KOPT-K1 (cell line): ENCODE results near the gene SSTR3.
"Not testable (repeated sequence)": the region's sequence is repeated elsewhere in the genome, so short reads cannot be mapped to it uniquely, and the experiment has no call there.

Source experiments
- H3K27ac ChIP-seq: fragments of 200-600 bp; sonication (generic); 2 replicates; pipeline ENCODE4 v1.5.1; 2016; ENCODE audit warnings: antibody characterized with exemption, mild to moderate bottlenecking, low read depth, low read length; ENCODE audit not compliant: poor library complexity, severe bottlenecking
- H3K36me3 ChIP-seq: fragments of 200-600 bp; sonication (generic); 2 replicates; pipeline ENCODE4 v1.5.1; 2017; ENCODE audit warnings: antibody characterized with exemption, mild to moderate bottlenecking, low read length, moderate library complexity; ENCODE audit not compliant: insufficient read depth
- H3K9me3 ChIP-seq: fragments of 200-600 bp; sonication (generic); 2 replicates; pipeline ENCODE4 v1.5.1; 2017; ENCODE audit warnings: antibody characterized with exemption, low read length, mild to moderate bottlenecking; ENCODE audit not compliant: insufficient read depth, poor library complexity, severe bottlenecking

SSTR3 gene

DNA sequence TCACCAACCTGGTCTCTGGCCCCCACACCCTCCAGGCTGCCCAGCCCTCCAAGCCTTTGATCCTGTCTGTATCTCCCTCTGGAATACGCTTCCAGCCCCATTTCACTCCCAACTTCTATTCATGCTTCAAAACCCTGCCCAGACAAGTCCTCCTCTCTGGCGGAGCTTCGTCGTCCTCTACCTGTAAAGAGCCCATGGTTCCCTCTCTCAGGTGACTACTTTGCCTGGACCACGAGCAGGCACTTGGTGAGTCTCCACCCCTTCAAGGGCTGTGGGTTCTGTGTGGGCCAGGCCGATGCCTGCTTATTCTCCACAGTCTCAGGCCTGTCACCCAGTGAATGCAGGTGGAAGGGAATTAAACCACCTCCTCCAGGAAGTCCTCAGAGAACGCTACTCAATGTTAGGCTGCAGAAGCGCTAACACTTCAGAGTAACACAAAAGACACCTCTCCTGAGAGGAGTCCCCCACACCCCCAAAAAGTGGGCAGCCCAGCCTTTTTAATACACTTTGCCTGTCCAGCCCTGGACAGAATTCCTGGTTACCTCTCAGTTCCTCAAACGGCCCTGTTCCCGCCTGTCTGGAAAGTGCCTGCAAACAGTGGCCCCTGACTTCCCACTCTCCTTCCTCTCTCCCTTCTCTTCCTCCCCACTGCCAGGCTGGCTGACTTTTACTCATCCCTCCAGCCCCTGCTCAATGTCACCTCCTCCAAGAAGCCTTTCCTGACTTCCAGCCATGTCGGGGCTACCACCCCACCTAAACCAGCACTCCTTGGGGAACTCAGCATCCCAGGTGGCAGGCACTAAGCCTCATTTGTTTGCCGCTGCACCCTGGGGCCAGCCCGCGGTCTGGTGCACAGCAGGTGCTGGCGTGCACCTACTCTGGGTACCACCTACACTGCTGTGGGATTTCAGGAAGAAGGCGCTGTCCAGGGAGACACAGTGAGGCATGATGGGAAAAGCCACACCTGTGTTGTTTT, 22.7 kb upstream of the SSTR3 start:
- peaks cover 94% of the 10 kb centered on the region for H3K36me3 ChIP-seq
- H3K9me3 ChIP-seq: no peaks in the 10 kb centered on the region
- peak overlapping the region; percentile 18 for H3K27ac ChIP-seq

- H3K9me3 ChIP-seq: no peaks in the 10 kb centered on the region
- peak overlapping the region; percentile 18 for H3K27ac ChIP-seq
- peaks cover 93% of the 10 kb centered on the region for H3K36me3 ChIP-seq
Measured at GRCh38 chr22:37233751-37234631, 21.7 kb upstream of the SSTR3 start.

DNA sequence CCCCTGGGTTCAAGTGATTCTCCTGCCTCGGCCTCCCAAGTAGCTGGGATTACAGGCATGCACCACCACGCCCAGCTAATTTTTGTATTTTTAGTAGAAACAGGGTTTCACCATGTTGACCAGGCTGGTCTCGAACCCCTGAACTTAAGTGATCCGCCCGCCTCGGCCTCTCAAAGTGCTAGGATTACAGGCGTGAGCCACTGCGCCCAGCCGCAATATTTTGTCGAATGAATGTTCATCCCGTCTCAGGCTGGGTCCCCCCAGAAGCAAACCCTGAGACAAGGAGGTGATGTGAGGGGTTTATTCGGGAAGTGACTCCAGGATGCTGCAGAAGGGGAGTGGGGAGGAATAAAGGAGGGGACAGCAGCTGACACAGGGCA, 21.1 kb upstream of the SSTR3 start:
- not testable (repeated sequence) for H3K9me3 ChIP-seq, H3K27ac ChIP-seq
- peaks cover 93% of the 10 kb centered on the region for H3K36me3 ChIP-seq

DNA sequence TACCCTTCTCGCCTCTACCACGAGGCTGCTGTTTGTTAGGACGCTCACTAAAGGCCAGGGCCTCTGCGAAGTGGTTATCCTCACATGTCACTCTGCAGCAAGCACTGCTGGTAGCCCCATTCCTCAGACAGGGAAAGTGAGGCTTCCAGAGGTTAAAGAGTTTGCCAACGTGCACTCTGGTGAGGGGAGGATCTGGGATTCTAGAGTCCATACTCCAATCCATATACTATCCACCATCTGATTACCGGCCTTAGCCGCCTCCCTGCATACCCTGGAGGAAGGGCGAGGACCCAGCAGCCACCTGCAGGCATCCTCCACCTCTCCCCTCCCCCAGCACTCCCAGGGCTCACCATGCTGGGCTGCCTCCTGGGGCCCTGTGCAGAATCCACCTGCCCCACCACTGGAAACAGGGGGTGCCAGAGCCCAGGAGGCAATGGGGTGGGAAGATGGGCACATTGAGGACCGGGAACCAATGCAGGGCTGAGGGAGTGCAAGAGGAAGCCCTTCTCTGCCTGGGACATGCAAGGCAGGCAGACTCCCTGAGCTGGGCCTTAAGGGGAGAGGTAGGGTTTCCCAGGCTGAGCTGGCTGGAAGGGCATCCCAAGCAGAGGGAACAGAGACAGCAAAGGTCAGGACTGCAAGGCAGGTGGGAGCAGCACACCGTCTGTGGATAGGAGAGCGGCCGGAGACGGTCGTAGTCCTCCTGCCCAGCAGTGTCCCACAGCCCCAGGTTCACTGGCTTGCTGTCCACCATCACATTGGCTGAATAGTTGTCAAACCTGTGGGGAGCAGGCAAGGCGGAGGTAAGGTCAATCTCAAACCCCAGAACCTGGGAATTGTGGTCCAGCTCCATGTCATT, 20.1 kb upstream of the SSTR3 start:
- Histone ChIP-seq H3K27ac (peak overlapping the region; percentile 100), H3K36me3 (peaks cover 93% of the 10 kb centered on the region), H3K9me3 (no peaks in the 10 kb centered on the region)

DNA sequence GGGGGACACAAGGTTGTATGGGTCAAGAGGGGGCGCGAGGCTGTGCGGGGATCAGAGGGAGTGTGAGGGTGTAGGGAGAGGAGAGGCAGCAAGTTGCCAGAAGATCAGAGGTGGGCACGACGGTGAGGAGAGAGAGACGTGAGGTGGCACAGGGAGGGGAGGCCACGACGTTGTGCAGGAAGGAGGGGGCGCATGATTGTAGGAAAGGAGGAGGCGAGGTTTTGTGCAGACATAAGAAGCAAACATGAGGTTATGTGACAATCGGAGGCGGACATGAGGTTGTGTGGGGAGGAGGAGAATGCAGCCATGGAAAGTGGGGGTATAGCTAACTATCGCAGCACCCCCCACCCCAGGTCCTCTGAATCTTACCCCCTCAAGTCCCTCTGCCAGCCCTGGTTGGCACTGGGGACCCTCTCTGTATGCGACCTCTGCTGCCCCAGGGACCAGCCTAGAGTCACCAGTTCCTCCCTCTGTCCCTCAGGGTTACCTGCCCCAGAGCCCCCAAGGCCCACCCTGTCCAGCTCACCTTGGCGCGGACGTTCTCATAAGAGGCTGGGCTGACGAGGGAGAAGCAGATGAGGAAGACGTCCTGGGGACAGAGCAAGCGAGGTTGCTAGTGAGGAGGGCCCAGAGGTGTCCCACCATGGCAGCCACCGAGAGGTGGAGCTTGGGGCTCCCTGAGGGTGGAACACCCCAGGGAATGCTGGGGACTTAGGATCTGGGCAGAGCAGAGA, 19.3 kb upstream of the SSTR3 start:
- peak overlapping the region; percentile 100 for H3K27ac ChIP-seq
- H3K36me3 ChIP-seq: peaks cover 90% of the 10 kb centered on the region
- no peaks in the 10 kb centered on the region for H3K9me3 ChIP-seq

GRCh38 chr22:37230673-37231405, 18.6 kb upstream of the SSTR3 start:
- Histone ChIP-seq H3K36me3 (peaks cover 90% of the 10 kb centered on the region), H3K9me3 (no peaks in the 10 kb centered on the region), H3K27ac (peak overlapping the region; percentile 100)

DNA sequence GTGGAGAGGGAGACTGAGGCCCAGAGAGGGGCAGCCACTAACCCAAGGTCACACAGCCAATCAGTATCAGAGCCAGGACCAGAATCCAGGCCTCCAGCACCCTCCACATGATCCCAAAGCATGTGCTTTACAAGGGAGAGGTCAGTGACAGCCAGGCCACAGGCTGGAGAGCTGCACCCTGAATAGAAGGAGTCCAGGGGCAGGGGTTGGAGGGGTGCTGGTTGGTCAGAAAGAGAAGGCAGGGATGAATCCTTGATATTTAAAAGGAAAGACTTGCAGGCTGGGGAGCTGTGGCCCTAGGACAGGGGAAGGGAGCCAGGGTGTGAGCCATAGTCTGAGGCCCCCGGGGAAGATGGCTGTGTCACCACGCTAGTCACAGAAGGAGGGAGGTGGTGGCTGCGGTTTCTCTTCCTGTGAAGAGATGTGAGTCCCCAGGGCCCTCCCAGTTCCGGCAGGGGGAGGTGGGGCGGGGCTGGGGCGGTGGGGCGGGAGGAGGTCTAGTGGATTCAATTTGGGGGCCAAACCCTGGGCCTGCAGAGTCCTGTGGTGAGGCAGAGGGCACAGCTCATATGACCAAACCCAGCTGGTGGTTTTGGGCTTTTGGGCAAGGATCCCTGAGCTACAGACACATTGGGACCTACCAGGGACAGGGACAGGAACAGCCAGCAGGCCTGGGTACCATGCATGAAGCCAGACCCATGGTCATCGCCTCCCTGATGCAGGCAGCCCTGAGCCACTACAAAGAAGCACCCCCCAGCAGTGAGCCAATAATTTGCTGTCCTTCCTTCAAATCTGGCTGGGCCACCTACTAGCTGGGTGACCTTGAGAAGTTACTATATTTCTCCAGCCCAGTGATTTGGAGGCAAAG, 17.8 kb upstream of the SSTR3 start:
- Histone ChIP-seq H3K9me3 (no peaks in the 10 kb centered on the region), H3K36me3 (peaks cover 90% of the 10 kb centered on the region), H3K27ac (peak overlapping the region; percentile 100)

DNA sequence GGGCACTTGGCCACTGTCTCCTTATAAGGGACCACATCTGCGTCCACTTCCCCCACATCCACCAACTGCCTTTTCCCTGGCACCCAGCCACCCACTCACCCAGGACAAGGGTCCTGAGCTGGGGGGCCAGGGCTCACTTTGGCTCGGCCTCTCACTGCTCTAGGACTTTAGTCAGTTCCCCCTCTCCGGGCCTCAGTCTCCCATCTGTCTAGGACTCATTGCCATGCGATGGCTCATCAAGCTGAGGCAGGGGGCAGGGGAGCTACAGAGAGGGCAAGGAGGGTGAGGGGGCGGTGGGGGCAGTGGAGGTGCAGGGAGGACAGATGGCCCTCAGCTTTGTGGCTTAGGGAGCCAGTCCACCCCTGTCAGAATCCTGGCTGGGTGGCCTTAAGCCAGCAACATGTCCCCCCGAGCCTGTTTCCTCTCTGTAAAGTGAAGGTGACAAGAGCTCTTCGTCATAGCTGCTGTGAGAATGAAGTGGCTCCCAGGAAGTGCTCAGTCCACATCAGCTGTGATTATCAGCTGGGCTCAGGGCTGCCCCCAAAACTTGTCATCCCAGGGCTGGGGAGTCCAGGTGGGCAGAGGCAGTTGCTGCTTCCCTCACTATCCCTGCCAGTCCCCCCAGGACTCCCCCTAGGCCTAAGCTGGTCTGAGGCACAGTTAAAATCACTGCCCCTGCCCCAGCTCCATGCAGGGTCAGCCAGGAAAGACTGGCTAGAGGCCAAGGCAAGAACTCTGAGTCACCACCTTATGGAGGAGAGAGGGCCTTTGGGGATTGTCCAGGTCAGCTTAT, 16.9 kb upstream of the SSTR3 start:
- no peaks in the 10 kb centered on the region for H3K9me3 ChIP-seq
- H3K36me3 ChIP-seq: peaks cover 90% of the 10 kb centered on the region
- peak overlapping the region; percentile 100 for H3K27ac ChIP-seq

DNA sequence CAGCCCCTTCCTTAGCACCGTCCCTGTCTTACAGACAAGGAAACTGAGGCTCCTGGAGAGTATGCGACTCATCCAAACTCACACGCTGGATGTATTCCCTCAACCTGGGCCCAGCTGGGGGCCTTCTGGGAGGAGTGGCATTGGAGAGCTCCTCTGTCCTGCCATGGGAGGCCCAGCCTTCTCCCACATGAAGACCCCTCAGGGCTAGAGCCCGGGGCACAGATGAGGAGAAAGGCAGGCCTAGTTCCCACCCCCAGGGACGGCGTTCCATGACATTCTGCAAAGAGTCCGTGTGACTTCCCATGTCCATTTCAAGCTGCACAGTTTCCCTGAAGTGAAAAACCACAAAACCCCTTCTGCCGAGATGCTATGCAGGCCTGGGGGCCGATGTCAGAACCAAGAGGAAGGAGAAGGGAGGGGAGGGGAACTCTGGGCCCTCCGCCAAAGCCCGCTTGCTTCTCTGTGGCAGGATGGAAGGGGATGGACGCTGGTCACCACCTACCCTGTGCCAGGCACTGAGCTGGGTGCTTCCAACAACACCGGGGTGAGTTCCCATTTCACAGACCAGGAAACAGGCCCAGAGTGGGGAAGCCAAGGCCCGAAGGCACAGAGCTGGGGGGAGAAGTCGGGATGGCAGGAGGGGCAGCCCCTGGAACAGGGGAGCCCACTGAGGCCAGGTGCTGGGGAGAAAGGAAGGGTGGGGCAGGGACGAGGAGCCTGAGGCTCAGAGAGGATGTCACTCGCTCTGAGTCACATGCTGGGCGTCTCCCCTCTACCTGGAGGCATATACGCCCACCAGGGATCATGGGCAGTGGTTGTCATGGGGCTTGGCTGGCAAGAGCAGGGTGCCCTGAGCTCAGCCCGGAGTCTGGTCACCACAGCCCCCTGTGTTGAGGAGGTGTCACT, 16.1 kb upstream of the SSTR3 start:
- Histone ChIP-seq H3K36me3 (peaks cover 90% of the 10 kb centered on the region), H3K27ac (peak overlapping the region; percentile 100), H3K9me3 (peaks cover 5% of the 10 kb centered on the region)

- H3K36me3 ChIP-seq: peaks cover 74% of the 10 kb centered on the region
- H3K27ac ChIP-seq: no peak overlapping the region
- peaks cover 9% of the 10 kb centered on the region for H3K9me3 ChIP-seq
Measured at GRCh38 chr22:37226514-37226913, 14.2 kb upstream of the SSTR3 start.

GRCh38 chr22:37226087-37226486, 13.8 kb upstream of the SSTR3 start:
- H3K27ac ChIP-seq: no peak overlapping the region
- peaks cover 9% of the 10 kb centered on the region for H3K9me3 ChIP-seq
- H3K36me3 ChIP-seq: peaks cover 70% of the 10 kb centered on the region
